ENCODE data around the gene SERPINB6. TPM values are rescaled to one million over a fixed set of nuclear protein-coding genes. Genes with fewer than 3 reads are reported as not detected.

SERPINB6 gene
- total RNA-seq, 4 donors from 2014 or later: 76.6 to 95.7 (median 84.4) TPM

DNA sequence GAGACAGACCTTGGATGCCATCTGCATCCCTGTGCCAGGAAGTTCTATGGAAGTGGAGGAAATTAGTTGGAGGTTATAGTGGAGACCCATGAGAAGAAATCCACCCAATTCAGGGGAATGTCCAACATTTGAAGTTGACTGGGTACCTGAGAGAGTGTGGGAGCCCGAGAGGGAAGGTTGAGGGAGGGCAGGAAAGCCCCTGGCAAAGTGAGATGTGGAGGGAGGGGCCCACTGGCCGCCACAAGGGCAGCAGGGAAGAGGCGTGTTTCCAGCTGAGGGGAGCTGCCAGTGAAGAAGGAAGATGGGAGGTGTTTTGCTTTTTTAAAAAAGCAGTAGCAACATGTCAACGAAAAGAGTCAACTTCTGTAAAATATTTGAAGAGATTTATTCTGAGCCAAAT lies 52.0 kb downstream of the SERPINB6 start:
- Histone ChIP-seq H3K27ac (no peak overlapping the region), H3K4me1 (peaks cover 0 to 12% (median 0%) of the 10 kb centered on the region in 3 donors), H3K9me3 (no peaks in the 10 kb centered on the region), H3K27me3 (no peaks in the 10 kb centered on the region), H3K36me3 (no peaks in the 10 kb centered on the region), H3K4me3 (no peak overlapping the region)
- TF ChIP-seq POLR2A (IDR thresholded peaks at IDR 0.05): no peak
- TF ChIP-seq, protein P1, sequence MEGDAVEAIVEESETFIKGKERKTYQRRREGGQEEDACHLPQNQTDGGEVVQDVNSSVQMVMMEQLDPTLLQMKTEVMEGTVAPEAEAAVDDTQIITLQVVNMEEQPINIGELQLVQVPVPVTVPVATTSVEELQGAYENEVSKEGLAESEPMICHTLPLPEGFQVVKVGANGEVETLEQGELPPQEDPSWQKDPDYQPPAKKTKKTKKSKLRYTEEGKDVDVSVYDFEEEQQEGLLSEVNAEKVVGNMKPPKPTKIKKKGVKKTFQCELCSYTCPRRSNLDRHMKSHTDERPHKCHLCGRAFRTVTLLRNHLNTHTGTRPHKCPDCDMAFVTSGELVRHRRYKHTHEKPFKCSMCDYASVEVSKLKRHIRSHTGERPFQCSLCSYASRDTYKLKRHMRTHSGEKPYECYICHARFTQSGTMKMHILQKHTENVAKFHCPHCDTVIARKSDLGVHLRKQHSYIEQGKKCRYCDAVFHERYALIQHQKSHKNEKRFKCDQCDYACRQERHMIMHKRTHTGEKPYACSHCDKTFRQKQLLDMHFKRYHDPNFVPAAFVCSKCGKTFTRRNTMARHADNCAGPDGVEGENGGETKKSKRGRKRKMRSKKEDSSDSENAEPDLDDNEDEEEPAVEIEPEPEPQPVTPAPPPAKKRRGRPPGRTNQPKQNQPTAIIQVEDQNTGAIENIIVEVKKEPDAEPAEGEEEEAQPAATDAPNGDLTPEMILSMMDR (IDR thresholded peaks at IDR 0.05): no peak
- WGBS, 2 donors: 38 to 56% methylated on average over 4 of the region's 4 CpGs
- intact Hi-C loops (cut with DNase I): loop anchor here (5.0 kb wide), 1 partner anchor 67 kb away; no protein-coding TSS in a partner anchor
- DNase-seq: no peak

DNA sequence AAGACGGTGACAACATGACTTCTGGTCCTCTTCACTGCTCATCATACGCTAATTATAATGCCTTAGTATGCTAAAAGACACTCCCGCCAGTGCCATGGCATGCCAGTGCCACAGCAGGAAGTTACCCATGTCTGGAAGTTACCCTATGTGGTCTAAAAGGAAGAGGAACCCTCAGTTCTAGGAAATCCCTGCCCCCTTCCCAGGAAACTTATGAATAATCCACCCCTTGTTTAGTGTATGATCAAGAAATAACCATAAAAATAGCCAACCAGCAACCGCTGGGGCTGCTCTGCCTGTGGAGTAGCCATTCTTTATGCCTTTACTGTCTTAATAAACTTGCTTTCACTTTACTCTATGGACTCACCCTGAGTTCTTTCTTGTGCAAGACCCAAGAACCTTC lies 52.4 kb downstream of the SERPINB6 start:
- DNase-seq: no peak
- intact Hi-C loops (cut with DNase I): loop anchor here (5.0 kb wide), 1 partner anchor 67 kb away; no protein-coding TSS in a partner anchor
- Histone ChIP-seq H3K4me1 (peaks cover 0 to 12% (median 0%) of the 10 kb centered on the region in 3 donors), H3K27me3 (no peaks in the 10 kb centered on the region), H3K27ac (no peak overlapping the region), H3K4me3 (no peak overlapping the region), H3K9me3 (no peaks in the 10 kb centered on the region), H3K36me3 (no peaks in the 10 kb centered on the region)
- TF ChIP-seq, protein P1 (IDR thresholded peaks at IDR 0.05): no peak
- no peak for TF ChIP-seq POLR2A (IDR thresholded peaks at IDR 0.05)
- WGBS, 2 donors: 70 to 84% methylated on average over 3 to 4 of the region's 4 CpGs

DNA sequence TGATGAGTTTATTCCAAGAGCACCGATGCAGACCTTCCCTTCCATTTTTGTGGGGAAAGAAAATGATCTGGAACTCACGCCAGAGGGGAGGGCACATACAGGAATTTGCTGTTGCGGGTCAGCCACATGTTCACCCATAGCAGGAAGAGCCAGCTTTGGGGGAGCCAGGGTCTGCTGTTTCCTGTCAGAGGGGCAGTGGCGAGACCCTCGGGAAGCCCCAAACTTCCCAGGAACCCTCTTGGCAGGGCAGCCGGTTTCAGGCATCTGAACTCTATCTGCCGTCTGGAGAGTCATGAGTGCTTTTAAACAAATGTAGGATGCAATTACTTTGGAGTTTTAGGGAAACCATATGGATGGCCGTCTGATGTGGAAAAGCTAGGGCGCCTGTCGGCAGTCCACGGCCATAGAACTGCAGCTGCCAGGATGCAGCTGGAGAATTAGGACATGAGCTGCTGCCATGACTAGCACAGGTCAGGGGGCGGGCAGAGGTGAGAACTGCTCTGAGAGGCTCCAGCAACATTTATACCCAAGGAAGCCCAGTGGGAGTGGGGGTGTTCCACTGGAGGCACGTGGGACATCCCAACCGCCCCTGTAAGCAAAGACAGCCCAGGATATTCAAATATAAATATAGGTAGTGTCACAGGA lies 53.4 kb downstream of the SERPINB6 start:
- no peak overlapping the region for H3K27ac ChIP-seq
- no peak overlapping the region for H3K4me3 ChIP-seq
- H3K27me3 ChIP-seq: no peaks in the 10 kb centered on the region
- peaks cover 0 to 12% (median 0%) of the 10 kb centered on the region in 3 donors for H3K4me1 ChIP-seq
- DNase-seq: no peak
- no peaks in the 10 kb centered on the region for H3K9me3 ChIP-seq
- intact Hi-C loops (cut with DNase I): loop anchor here (5.0 kb wide), 1 partner anchor 66 kb away; no protein-coding TSS in a partner anchor
- 69 to 83% methylated on average over 12 to 13 of the region's 14 CpGs for WGBS, 2 donors
- TF ChIP-seq POLR2A (IDR thresholded peaks at IDR 0.05): no peak
- TF ChIP-seq, protein P1 (IDR thresholded peaks at IDR 0.05): no peak
- no peaks in the 10 kb centered on the region for H3K36me3 ChIP-seq

DNA sequence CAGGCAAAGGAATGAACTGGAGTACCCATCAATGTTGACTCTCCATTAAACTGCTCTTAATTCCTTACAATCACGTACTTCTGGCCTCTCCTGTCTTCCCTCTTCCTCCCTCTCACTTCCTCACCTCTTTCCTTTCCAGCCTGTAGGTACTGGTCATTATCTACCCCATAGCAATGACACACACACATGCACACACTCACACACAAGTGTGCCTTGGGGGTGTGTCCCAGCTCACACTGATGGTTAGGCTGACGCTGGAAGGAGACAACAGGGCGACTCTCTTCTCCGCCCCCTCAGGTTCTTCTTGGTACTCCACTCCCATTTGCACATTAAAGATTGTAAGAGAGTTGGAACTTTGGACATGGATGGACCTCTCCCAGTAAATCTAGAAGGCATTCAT lies 54.3 kb downstream of the SERPINB6 start:
- no peaks in the 10 kb centered on the region for H3K9me3 ChIP-seq
- H3K27ac ChIP-seq: no peak overlapping the region
- peaks cover 0 to 12% (median 0%) of the 10 kb centered on the region in 3 donors for H3K4me1 ChIP-seq
- no peak overlapping the region for H3K4me3 ChIP-seq
- TF ChIP-seq, protein P1 (IDR thresholded peaks at IDR 0.05): peak in 1 of 6 experiments; percentile 8
- no peak for TF ChIP-seq POLR2A (IDR thresholded peaks at IDR 0.05)
- WGBS, 2 donors: 89 to 91% methylated on average over 4 of the region's 4 CpGs
- H3K36me3 ChIP-seq: no peaks in the 10 kb centered on the region
- intact Hi-C loops (cut with DNase I): loop anchor here (5.0 kb wide), 1 partner anchor 65 kb away; no protein-coding TSS in a partner anchor
- H3K27me3 ChIP-seq: no peaks in the 10 kb centered on the region
- no peak for DNase-seq

DNA sequence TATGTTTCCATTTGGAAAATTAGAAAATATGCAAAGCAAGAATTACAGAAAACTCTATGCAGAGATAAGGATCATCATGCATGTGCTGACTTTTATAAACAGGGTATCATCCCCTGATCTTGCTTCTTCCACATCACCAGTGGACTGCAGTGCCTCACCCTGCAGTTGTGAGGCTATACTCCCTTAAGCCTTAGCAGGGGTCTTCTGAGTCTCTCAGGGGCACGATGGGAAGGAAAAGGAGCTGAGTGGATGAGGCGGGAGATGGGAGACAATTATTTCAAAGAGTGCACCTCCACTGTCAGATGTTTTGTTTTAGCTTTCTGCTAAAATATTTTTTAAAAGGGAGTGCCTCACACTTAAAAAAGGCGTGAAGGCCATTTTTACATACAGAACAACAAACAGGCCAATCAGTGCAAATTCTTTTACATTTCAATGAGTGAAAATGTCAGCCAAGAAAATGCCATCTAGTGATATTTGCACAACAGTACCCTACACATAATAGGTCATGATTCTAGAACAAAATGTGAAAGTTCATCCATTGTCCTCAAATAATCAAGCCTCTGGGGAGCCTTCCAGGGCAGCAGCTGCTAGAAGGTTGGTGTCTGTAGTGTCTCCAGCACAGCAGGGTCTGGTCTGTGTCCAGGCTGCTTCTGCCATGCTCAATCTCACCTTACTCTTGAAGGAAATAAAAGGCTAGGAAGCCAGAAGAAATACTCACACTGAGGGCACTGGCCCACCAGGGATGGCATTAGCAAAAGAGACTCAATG lies 55.0 kb downstream of the SERPINB6 start:
- Histone ChIP-seq H3K4me1 (peaks cover 0 to 12% (median 0%) of the 10 kb centered on the region in 3 donors), H3K36me3 (no peaks in the 10 kb centered on the region), H3K4me3 (no peak overlapping the region), H3K9me3 (no peaks in the 10 kb centered on the region), H3K27me3 (no peaks in the 10 kb centered on the region), H3K27ac (no peak overlapping the region)
- intact Hi-C loops (cut with DNase I): loop anchor here (5.0 kb wide), 1 partner anchor 64 kb away; no protein-coding TSS in a partner anchor
- WGBS, 2 donors: 65 to 74% methylated on average over 3 of the region's 3 CpGs
- TF ChIP-seq POLR2A (IDR thresholded peaks at IDR 0.05): no peak
- TF ChIP-seq, protein P1 (IDR thresholded peaks at IDR 0.05): no peak
- DNase-seq: no peak

Data from esophagus squamous epithelium (tissue), 5 donors.